IMR-90 (cell line): Measurements from ENCODE around the gene AQP12A. TPM values are rescaled to one million over a fixed set of nuclear protein-coding genes. Genes with fewer than 3 reads are reported as not detected.

Experiments
- ATAC-seq: fragments of 200-7000 bp; cut with Tn5 transposase; 2 replicates; pipeline ENCODE4 v1.9.1; 2020; ENCODE audit warnings: low read depth, mild to moderate bottlenecking, moderate library complexity
- BruUV-seq: library from RNA; stranded (reverse); fragments of 400-500 nt; replicated peaks from 2 replicates; lab custom pipeline; 2021; lab: Mats Ljungman, UMichigan
- CTCF ChIA-PET: fragments of 300-600 bp; formaldehyde crosslinking; extraction: SDS; loops from one replicate; lab custom pipeline; 2021; ENCODE audit warnings: antibody characterized with exemption; lab: Yijun Ruan, JAX
- POLR2A ChIA-PET: fragments of 300-600 bp; sonication (Branson Sonifier 250); formaldehyde crosslinking; loops from one replicate; lab custom pipeline; 2022; ENCODE audit warnings: antibody characterized with exemption; ENCODE audit not compliant: unreplicated experiment; lab: Charles Lee
- DNase-seq: peaks from one replicate; pipeline ENCODE4 v3.0.0; 2013
- H2AFZ ChIP-seq: replicated peaks from 2 replicates; pipeline ENCODE3; 2013; ENCODE audit warnings: low read length, mild to moderate bottlenecking; ENCODE audit not compliant: poor library complexity
- H2AK5ac ChIP-seq: 2 replicates; pipeline ENCODE4 v1.6.1; 2013; ENCODE audit warnings: low read depth, low read length, inconsistent platforms
- H2AK9ac ChIP-seq: replicated peaks from 2 replicates; pipeline ENCODE3; 2013; ENCODE audit warnings: mild to moderate bottlenecking, low read depth, low read length, moderate library complexity; ENCODE audit not compliant: poor library complexity
- H2BK120ac ChIP-seq: 2 replicates; pipeline ENCODE4 v1.6.1; 2013; ENCODE audit warnings: low read depth, low read length, inconsistent platforms
- H2BK15ac ChIP-seq: 3 replicates; pipeline ENCODE4 v1.6.1; 2013; ENCODE audit warnings: low read depth, low read length, inconsistent platforms
- H2BK20ac ChIP-seq: 2 replicates; pipeline ENCODE4 v1.6.1; 2013; ENCODE audit warnings: low read depth, mild to moderate bottlenecking, inconsistent platforms, low read length, moderate library complexity
- H2BK5ac ChIP-seq: 2 replicates; pipeline ENCODE4 v1.6.1; 2013; ENCODE audit warnings: mild to moderate bottlenecking, low read depth, low read length, inconsistent platforms; ENCODE audit not compliant: poor library complexity, severe bottlenecking
- H3K14ac ChIP-seq: replicated peaks from 2 replicates; pipeline ENCODE4 v1.6.1; 2013; ENCODE audit warnings: low read depth, low read length, inconsistent platforms
- H3K18ac ChIP-seq: 2 replicates; pipeline ENCODE4 v1.6.1; 2013; ENCODE audit warnings: low read depth, low read length, control low read depth
- H3K23ac ChIP-seq: 2 replicates; pipeline ENCODE4 v1.6.1; 2013; ENCODE audit warnings: low read depth, low read length, inconsistent platforms
- H3K27ac ChIP-seq: 2 replicates; pipeline ENCODE4 v1.5.1; 2013; ENCODE audit warnings: mild to moderate bottlenecking, control low read depth, low read length; ENCODE audit not compliant: insufficient read depth
- H3K27me3 ChIP-seq: 2 replicates; pipeline ENCODE4 v1.6.1; 2013; ENCODE audit warnings: low read length; ENCODE audit not compliant: control insufficient read depth, insufficient read depth
- H3K36me3 ChIP-seq: 2 replicates; pipeline ENCODE4 v1.6.1; 2013; ENCODE audit warnings: low read length, mixed read lengths; ENCODE audit not compliant: control insufficient read depth, insufficient read depth
- H3K4ac ChIP-seq: 2 replicates; pipeline ENCODE4 v1.6.1; 2013; ENCODE audit warnings: low read depth, low read length, inconsistent platforms
- H3K4me1 ChIP-seq: 2 replicates; pipeline ENCODE4 v1.6.1; 2013; ENCODE audit warnings: low read length, mixed read lengths; ENCODE audit not compliant: control insufficient read depth, insufficient read depth
- H3K4me2 ChIP-seq: 2 replicates; pipeline ENCODE4 v1.6.1; 2013; ENCODE audit warnings: low read depth, mild to moderate bottlenecking, control low read depth, low read length, moderate library complexity
- H3K4me3 ChIP-seq: 2 replicates; pipeline ENCODE4 v1.5.1; 2013; ENCODE audit warnings: low read depth, mild to moderate bottlenecking, control low read depth, low read length, moderate library complexity; ENCODE audit not compliant: insufficient read depth
- H3K56ac ChIP-seq: 2 replicates; pipeline ENCODE4 v1.6.1; 2013; ENCODE audit warnings: low read length, inconsistent platforms; ENCODE audit not compliant: insufficient read depth; ENCODE audit errors: extremely low read depth
- H3K79me1 ChIP-seq, 2 experiments: 2 replicates each; pipeline ENCODE4 v1.6.1; 2013; ENCODE audit warnings: low read length in 2 of 2, inconsistent platforms in 1 of 2, low read depth in 1 of 2
- H3K9ac ChIP-seq: 2 replicates; pipeline ENCODE4 v1.6.1; 2013; ENCODE audit warnings: low read depth, low read length, control low read depth
- H3K9me1 ChIP-seq: 2 replicates; pipeline ENCODE4 v1.6.1; 2013; ENCODE audit warnings: low read length, inconsistent platforms; ENCODE audit not compliant: insufficient read depth
- H3K9me3 ChIP-seq: 2 replicates; pipeline ENCODE4 v1.6.1; 2013; ENCODE audit warnings: low read length; ENCODE audit not compliant: control insufficient read depth, insufficient read depth
- H4K20me1 ChIP-seq: 2 replicates; pipeline ENCODE4 v1.6.1; 2013; ENCODE audit warnings: low read length, inconsistent platforms; ENCODE audit not compliant: insufficient read depth
- H4K5ac ChIP-seq: 2 replicates; pipeline ENCODE4 v1.6.1; 2013; ENCODE audit warnings: mild to moderate bottlenecking, low read depth, low read length, control low read depth
- H4K8ac ChIP-seq, 2 experiments: 2 replicates each; pipeline ENCODE4 v1.6.1; 2013; ENCODE audit warnings: low read depth in 2 of 2, low read length in 2 of 2, control low read depth in 1 of 2, inconsistent platforms in 1 of 2
- H4K91ac ChIP-seq: 2 replicates; pipeline ENCODE4 v1.6.1; 2013; ENCODE audit warnings: low read depth, low read length, inconsistent platforms; ENCODE audit not compliant: insufficient read depth
- BHLHE40 ChIP-seq: fragments of 150-350 bp; IDR thresholded peaks from 2 replicates; pipeline ENCODE4 v1.6.1; 2016; ENCODE audit warnings: mild to moderate bottlenecking, low read depth, low read length
- CEBPB ChIP-seq: IDR thresholded peaks from 2 replicates; pipeline ENCODE4 v1.6.1; 2012; ENCODE audit warnings: low read depth, low read length, improper control_type of control experiment
- CHD1 ChIP-seq: IDR thresholded peaks from 2 replicates; pipeline ENCODE4 v1.6.1; 2012; ENCODE audit warnings: low read depth, low read length, improper control_type of control experiment
- FOS ChIP-seq: fragments of 150-350 bp; IDR thresholded peaks from 2 replicates; pipeline ENCODE4 v1.6.1; 2016; ENCODE audit warnings: low read depth, low read length
- MAFK ChIP-seq: IDR thresholded peaks from 2 replicates; pipeline ENCODE4 v1.6.1; 2012; ENCODE audit warnings: low read depth, low read length, improper control_type of control experiment
- MAZ ChIP-seq: IDR thresholded peaks from 2 replicates; pipeline ENCODE4 v1.6.1; 2012; ENCODE audit warnings: low read depth, mild to moderate bottlenecking, low read length, improper control_type of control experiment, moderate library complexity, borderline replicate concordance
- MXI1 ChIP-seq: IDR thresholded peaks from 2 replicates; pipeline ENCODE4 v1.6.1; 2012; ENCODE audit warnings: low read depth, mild to moderate bottlenecking, low read length, moderate library complexity, borderline replicate concordance
- NFE2L2 ChIP-seq: fragments of 150-350 bp; IDR thresholded peaks from 2 replicates; pipeline ENCODE4 v1.6.1; 2016; ENCODE audit warnings: low read depth, mild to moderate bottlenecking, low read length
- POLR2A ChIP-seq: IDR thresholded peaks from 2 replicates; pipeline ENCODE4 v1.6.1; 2012; ENCODE audit warnings: mild to moderate bottlenecking, low read depth, low read length
- RAD21 ChIP-seq: IDR thresholded peaks from 2 replicates; pipeline ENCODE4 v1.6.1; 2012; ENCODE audit warnings: low read length, improper control_type of control experiment
- RCOR1 ChIP-seq: IDR thresholded peaks from 2 replicates; pipeline ENCODE4 v1.6.1; 2012; ENCODE audit warnings: mild to moderate bottlenecking, low read length, improper control_type of control experiment; ENCODE audit not compliant: insufficient replicate concordance
- RFX5 ChIP-seq: IDR thresholded peaks from 2 replicates; pipeline ENCODE4 v1.8.0; 2012; ENCODE audit warnings: low read depth, mild to moderate bottlenecking, low read length, moderate library complexity
- SMC3 ChIP-seq: fragments of 150-350 bp; IDR thresholded peaks from 2 replicates; pipeline ENCODE4 v1.6.1; 2016; ENCODE audit warnings: low read depth, mild to moderate bottlenecking, antibody characterized with exemption, low read length, moderate library complexity
- WGBS, 2 experiments: methylation state at CpG; one replicate each; pipeline versions ENCODE4 v1.1.5 to v1.1.7; 2013; ENCODE audit warnings: missing lambda C conversion rate in 2 of 2; ENCODE audit not compliant: insufficient read length in 1 of 2; ENCODE audit errors: extremely low coverage in 2 of 2; 5-methylcytosine and 5-hydroxymethylcytosine counted together
- dilution Hi-C: fragments of 300-500 bp; cut with HindIII; formaldehyde crosslinking; loops from one replicate; pipeline ENCODE4 v1.14.3; 2018; ENCODE audit warnings: low sequenced_read_pairs; ENCODE audit not compliant: unreplicated experiment
- in situ Hi-C: fragments of 300-500 bp; cut with MboI; formaldehyde crosslinking; loops from 3 replicates; pipeline ENCODE4 v1.14.3; 2019; ENCODE audit warnings: low sequenced_read_pairs, inconsistent platforms, mixed read lengths
- intact Hi-C: fragments of 100-400 bp; cut with micrococcal nuclease; formaldehyde crosslinking; loops from 2 replicates; pipeline ENCODE4 v1.10.0; 2022
- polyA plus RNA-seq, 3 experiments: library from polyadenylated mRNA; depleted of rRNA; stranded (reverse); fragments of >200 nt; gene quantifications; 2 replicates each; pipeline ENCODE4 v1.2.3, GENCODE V29; 2012; ENCODE audit warnings: low replicate concordance in 1 of 3
- total RNA-seq: library from RNA; depleted of rRNA; stranded (reverse); fragments of >200 nt; gene quantifications from 2 replicates; pipeline ENCODE4 v1.2.3, GENCODE V29; 2012
- TF ChIP-seq, protein P1 (sequence below): fragments of 150-350 bp; IDR thresholded peaks from 2 replicates; pipeline ENCODE4 v1.6.1; 2016; ENCODE audit warnings: low read depth, mild to moderate bottlenecking, low read length, moderate library complexity, borderline replicate concordance
- TF ChIP-seq, protein P2 (sequence below): conservative IDR thresholded peaks from 2 replicates; pipeline ENCODE4 v1.5.1; 2012; ENCODE audit warnings: mild to moderate bottlenecking, low read depth, low read length, improper control_type of control experiment
- TF ChIP-seq, protein P3 (sequence below): fragments of 150-350 bp; IDR thresholded peaks from 2 replicates; pipeline ENCODE4 v1.6.1; 2017; ENCODE audit warnings: mild to moderate bottlenecking, antibody characterized with exemption, low read length, low read depth

Gene AQP12A
- total and polyA plus RNA-seq, 2 of the 4 experiments (the other 2 are of a cell fraction) = not detected

GRCh38 chr2:240686460-240686859, 5.2 kb upstream of the AQP12A start:
- Histone ChIP-seq H3K36me3 (no peaks in the 10 kb centered on the region), H3K4me1 (no peaks in the 10 kb centered on the region), H2BK20ac (no peak overlapping the region), H3K9me1 (no peaks in the 10 kb centered on the region), H3K4me2 (no peak overlapping the region), H2AK5ac (no peak overlapping the region), H3K27ac (no peak overlapping the region), H2BK15ac (no peak overlapping the region), H3K4me3 (no peak overlapping the region), H3K18ac (no peak overlapping the region), H3K9ac (no peak overlapping the region), H4K5ac (no peak overlapping the region), H4K20me1 (no peaks in the 10 kb centered on the region), H3K23ac (no peak overlapping the region), H3K56ac (no peak overlapping the region), H3K27me3 (peaks cover 33% of the 10 kb centered on the region), H2AK9ac (no peak overlapping the region), H2AFZ (no peak overlapping the region), H2BK120ac (no peak overlapping the region), H3K9me3 (no peaks in the 10 kb centered on the region), H3K79me1 (no peaks in the 10 kb centered on the region), H4K91ac (no peak overlapping the region), H4K8ac (no peak overlapping the region), H3K14ac (no peak overlapping the region), H2BK5ac (no peak overlapping the region), H3K4ac (no peak overlapping the region)
- POLR2A ChIA-PET = no interaction called here
- no peak for TF ChIP-seq MAZ
- TF ChIP-seq RCOR1 = no peak
- no peak for TF ChIP-seq RFX5
- no peak for TF ChIP-seq CHD1
- no peak for TF ChIP-seq FOS
- TF ChIP-seq RAD21 = no peak
- TF ChIP-seq, protein P1, sequence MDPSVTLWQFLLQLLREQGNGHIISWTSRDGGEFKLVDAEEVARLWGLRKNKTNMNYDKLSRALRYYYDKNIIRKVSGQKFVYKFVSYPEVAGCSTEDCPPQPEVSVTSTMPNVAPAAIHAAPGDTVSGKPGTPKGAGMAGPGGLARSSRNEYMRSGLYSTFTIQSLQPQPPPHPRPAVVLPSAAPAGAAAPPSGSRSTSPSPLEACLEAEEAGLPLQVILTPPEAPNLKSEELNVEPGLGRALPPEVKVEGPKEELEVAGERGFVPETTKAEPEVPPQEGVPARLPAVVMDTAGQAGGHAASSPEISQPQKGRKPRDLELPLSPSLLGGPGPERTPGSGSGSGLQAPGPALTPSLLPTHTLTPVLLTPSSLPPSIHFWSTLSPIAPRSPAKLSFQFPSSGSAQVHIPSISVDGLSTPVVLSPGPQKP = no peak
- no peak for TF ChIP-seq MAFK
- TF ChIP-seq, protein P2, sequence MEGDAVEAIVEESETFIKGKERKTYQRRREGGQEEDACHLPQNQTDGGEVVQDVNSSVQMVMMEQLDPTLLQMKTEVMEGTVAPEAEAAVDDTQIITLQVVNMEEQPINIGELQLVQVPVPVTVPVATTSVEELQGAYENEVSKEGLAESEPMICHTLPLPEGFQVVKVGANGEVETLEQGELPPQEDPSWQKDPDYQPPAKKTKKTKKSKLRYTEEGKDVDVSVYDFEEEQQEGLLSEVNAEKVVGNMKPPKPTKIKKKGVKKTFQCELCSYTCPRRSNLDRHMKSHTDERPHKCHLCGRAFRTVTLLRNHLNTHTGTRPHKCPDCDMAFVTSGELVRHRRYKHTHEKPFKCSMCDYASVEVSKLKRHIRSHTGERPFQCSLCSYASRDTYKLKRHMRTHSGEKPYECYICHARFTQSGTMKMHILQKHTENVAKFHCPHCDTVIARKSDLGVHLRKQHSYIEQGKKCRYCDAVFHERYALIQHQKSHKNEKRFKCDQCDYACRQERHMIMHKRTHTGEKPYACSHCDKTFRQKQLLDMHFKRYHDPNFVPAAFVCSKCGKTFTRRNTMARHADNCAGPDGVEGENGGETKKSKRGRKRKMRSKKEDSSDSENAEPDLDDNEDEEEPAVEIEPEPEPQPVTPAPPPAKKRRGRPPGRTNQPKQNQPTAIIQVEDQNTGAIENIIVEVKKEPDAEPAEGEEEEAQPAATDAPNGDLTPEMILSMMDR = no peak
- no peak for TF ChIP-seq NFE2L2
- TF ChIP-seq MXI1 = no peak
- TF ChIP-seq, protein P3, sequence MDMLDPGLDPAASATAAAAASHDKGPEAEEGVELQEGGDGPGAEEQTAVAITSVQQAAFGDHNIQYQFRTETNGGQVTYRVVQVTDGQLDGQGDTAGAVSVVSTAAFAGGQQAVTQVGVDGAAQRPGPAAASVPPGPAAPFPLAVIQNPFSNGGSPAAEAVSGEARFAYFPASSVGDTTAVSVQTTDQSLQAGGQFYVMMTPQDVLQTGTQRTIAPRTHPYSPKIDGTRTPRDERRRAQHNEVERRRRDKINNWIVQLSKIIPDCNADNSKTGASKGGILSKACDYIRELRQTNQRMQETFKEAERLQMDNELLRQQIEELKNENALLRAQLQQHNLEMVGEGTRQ = no peak
- no peak for TF ChIP-seq BHLHE40
- no peak for TF ChIP-seq CEBPB
- TF ChIP-seq SMC3 = no peak
- TF ChIP-seq POLR2A = no peak
- WGBS, 2 experiments = 25% methylated on average over 2 of the region's 6 CpGs; no CpG with 5 or more reads in 1 of the 2 experiments
- BruUV-seq = no TSS peak
- intact Hi-C loops = no loop called here
- ATAC-seq (no peak), DNase-seq (no peak)
- dilution Hi-C loops = no loop called here
- in situ Hi-C loops = no loop called here
- CTCF ChIA-PET = interaction anchor here (0.6 kb wide), 1 partner anchor 532 kb away, joined by 3 read pairs; no protein-coding TSS in a partner anchor
